Measurements from ENCODE around the gene PPP1R14D. TPM values are rescaled to one million over a fixed set of nuclear protein-coding genes. Genes with fewer than 3 reads are reported as not detected.
"Not testable (repeated sequence)": the region's sequence is repeated elsewhere in the genome, so short reads cannot be mapped to it uniquely, and the experiment has no call there.

PPP1R14D gene
- total and polyA plus RNA-seq, 2 donors (not counting 3 experiments of a cell fraction or from before 2014, with no cell fraction given) = not detected

DNA sequence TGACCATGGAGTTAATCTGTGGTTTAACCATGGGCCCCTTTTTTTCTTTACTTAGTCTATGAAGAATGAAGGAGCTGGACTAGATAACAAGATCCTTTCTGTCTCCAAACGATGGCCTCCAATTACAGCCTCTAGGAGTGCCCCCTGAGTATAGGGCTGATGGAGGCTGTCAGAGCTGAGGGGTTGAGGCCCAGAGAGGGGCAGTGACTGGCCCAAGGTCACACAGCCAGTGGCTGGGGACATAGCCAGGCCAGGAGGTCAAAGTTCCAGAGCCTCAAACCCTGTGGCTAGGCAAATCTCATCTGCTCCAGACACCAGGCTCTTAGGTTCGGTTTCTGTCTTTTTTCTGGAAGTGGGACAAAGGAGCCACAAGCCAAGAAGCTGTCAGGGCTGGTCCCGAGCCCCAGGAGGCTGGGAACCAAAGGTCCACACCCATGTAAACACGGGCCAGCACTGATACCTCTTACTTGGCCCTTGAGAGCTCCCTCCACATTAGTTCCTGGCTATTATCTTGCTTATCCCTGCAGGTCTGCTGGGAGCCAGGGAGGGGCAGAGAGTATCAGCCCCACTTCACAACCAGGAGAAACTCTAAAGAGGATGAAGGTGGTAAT is 35.3 kb upstream of the PPP1R14D start:
- no peaks in the 10 kb centered on the region for H3K9me1 ChIP-seq (replicated peaks; ENCODE audit: control insufficient read depth, extremely low read depth, insufficient read depth, low read length)
- dilution Hi-C loops (cut with MboI; ENCODE audit: extremely low pct_ligation_motif_present, low sequenced_read_pairs) (no loop called here), intact Hi-C loops (cut with micrococcal nuclease) (no loop called here)
- H3K4me2 ChIP-seq (ENCODE audit: insufficient read depth, low read length) = no peak overlapping the region
- DNase-seq (ENCODE audit: low read depth, low spot score) (no peak), FAIRE-seq (no peak)
- H4K20me1 ChIP-seq (replicated peaks; ENCODE audit: control insufficient read depth, extremely low read depth, insufficient read depth, low read length) = no peaks in the 10 kb centered on the region
- H3K27me3 ChIP-seq (ENCODE audit: control insufficient read depth in 2 of 2, insufficient read depth in 2 of 2, low read length in 2 of 2) = no peaks in the 10 kb centered on the region
- H3K79me2 ChIP-seq (ENCODE audit: control insufficient read depth, insufficient read depth, low read length) = no peaks in the 10 kb centered on the region
- H3K4me3 ChIP-seq (replicated peaks in 1 of 3; ENCODE audit: insufficient read depth in 1 of 3, low read depth in 1 of 3, low read length in 3 of 3) = no peak overlapping the region
- ChIA-PET CTCF (interaction anchor here (1.4 to 1.6 kb wide), 2 partner anchors 10 to 35 kb away, joined by 4 to 5 read pairs; partner anchors contain the start of gene PPP1R14D), POLR2A (no interaction called here)
- no peaks in the 10 kb centered on the region for H3K36me3 ChIP-seq (ENCODE audit: control insufficient read depth in 2 of 2, extremely low read depth in 1 of 2, insufficient read depth in 2 of 2, low read length in 2 of 2)
- no peak for TF ChIP-seq EZH2 (IDR thresholded peaks at IDR 0.05; ENCODE audit: borderline replicate concordance, low read depth, low read length, severe bottlenecking)
- TF ChIP-seq GATA2 (IDR thresholded peaks at IDR 0.05; ENCODE audit: insufficient read depth, insufficient read length, low read depth, low read length) = no peak
- no peak for TF ChIP-seq CTCF (IDR thresholded peaks at IDR 0.05; ENCODE audit: extremely low read depth in 1 of 2, insufficient read depth in 1 of 2, low read depth in 1 of 2, low read length in 2 of 2)
- no peak for TF ChIP-seq FOS (IDR thresholded peaks at IDR 0.05; ENCODE audit: borderline replicate concordance, insufficient read depth, low read length)
- TF ChIP-seq JUN (IDR thresholded peaks at IDR 0.05; ENCODE audit: borderline replicate concordance, insufficient read depth, insufficient read length, low read depth) = no peak
- TF ChIP-seq POLR2AphosphoS5 (IDR thresholded peaks at IDR 0.05; ENCODE audit: insufficient read depth, low read depth, low read length) = no peak
- no peak for TF ChIP-seq POLR2A (IDR thresholded peaks at IDR 0.05; ENCODE audit: low read depth, low read length)
- TF ChIP-seq MYC (IDR thresholded peaks at IDR 0.05; ENCODE audit: low read depth, low read length) = no peak
- TF ChIP-seq, protein P1, sequence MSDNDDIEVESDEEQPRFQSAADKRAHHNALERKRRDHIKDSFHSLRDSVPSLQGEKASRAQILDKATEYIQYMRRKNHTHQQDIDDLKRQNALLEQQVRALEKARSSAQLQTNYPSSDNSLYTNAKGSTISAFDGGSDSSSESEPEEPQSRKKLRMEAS (IDR thresholded peaks at IDR 0.05; ENCODE audit: insufficient read depth, insufficient read length) = no peak
- H3K9me3 ChIP-seq (replicated peaks; ENCODE audit: control insufficient read depth, insufficient read depth, low read length) = no peaks in the 10 kb centered on the region
- no peaks in the 10 kb centered on the region for H3K4me1 ChIP-seq (ENCODE audit: control insufficient read depth, extremely low read depth, insufficient read depth, low read length)
- no peak overlapping the region for H3K27ac ChIP-seq (ENCODE audit: insufficient read depth, low read depth, low read length)
- no TSS peak for BruUV-seq (replicated peaks)
- H2AFZ ChIP-seq (ENCODE audit: low read depth, low read length) = no peak overlapping the region
- H3K9ac ChIP-seq (replicated peaks; ENCODE audit: extremely low read depth, insufficient read depth, low read length) = no peak overlapping the region

DNA sequence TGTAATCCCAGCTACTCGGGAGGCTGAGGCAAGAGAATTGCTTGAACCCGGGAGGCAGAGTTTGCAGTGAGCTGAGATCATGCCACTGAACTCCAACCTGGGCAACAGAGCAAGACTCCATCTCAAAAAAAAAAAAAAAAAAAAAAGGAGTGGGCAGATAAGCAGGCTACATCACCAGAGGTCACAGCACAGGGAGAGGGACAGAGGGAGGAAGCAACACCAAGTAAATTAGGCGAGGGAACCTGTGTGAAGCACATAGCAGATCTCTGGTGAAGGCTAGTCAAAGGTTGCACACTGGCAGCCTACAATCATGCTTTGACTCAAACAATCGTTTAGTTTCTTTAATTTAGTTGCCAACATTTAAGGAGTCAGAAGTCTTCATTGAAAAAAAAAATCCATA is 32.6 kb upstream of the PPP1R14D start:
- H3K9me3 ChIP-seq (replicated peaks; ENCODE audit: control insufficient read depth, insufficient read depth, low read length); FAIRE-seq; POLR2A ChIA-PET; H3K9me1 ChIP-seq (replicated peaks; ENCODE audit: control insufficient read depth, extremely low read depth, insufficient read depth, low read length); H3K4me1 ChIP-seq (ENCODE audit: control insufficient read depth, extremely low read depth, insufficient read depth, low read length); H4K20me1 ChIP-seq (replicated peaks; ENCODE audit: control insufficient read depth, extremely low read depth, insufficient read depth, low read length); H3K27me3 ChIP-seq (ENCODE audit: control insufficient read depth in 2 of 2, insufficient read depth in 2 of 2, low read length in 2 of 2); H3K27ac ChIP-seq (ENCODE audit: insufficient read depth, low read depth, low read length); H3K9ac ChIP-seq (replicated peaks; ENCODE audit: extremely low read depth, insufficient read depth, low read length); BruUV-seq (replicated peaks); H3K79me2 ChIP-seq (ENCODE audit: control insufficient read depth, insufficient read depth, low read length); DNase-seq (ENCODE audit: low read depth, low spot score); H2AFZ ChIP-seq (ENCODE audit: low read depth, low read length); H3K36me3 ChIP-seq (ENCODE audit: control insufficient read depth in 2 of 2, extremely low read depth in 1 of 2, insufficient read depth in 2 of 2, low read length in 2 of 2); H3K4me2 ChIP-seq (ENCODE audit: insufficient read depth, low read length); intact Hi-C loops (cut with micrococcal nuclease); dilution Hi-C loops (cut with MboI; ENCODE audit: extremely low pct_ligation_motif_present, low sequenced_read_pairs); H3K4me3 ChIP-seq (replicated peaks in 1 of 3; ENCODE audit: insufficient read depth in 1 of 3, low read depth in 1 of 3, low read length in 3 of 3): not testable (repeated sequence)
- CTCF ChIA-PET = interaction anchor here (0.7 to 7.3 kb wide), 4 partner anchors 11 to 114 kb away, joined by 3 to 146 read pairs (median 8); partner anchors contain the start of genes RHOV and VPS18

Measured in endothelial cell of umbilical vein (primary cell).